AG08395 (cell line): ENCODE results near the gene ZSCAN5A.
"Not testable (repeated sequence)": the region's sequence is repeated elsewhere in the genome, so short reads cannot be mapped to it uniquely, and the experiment has no call there.

Source experiments
- DNase-seq: peaks from one replicate; pipeline ENCODE4 v3.0.0; 2012; ENCODE audit warnings: mixed read lengths, low spot score

ZSCAN5A gene, protein sequence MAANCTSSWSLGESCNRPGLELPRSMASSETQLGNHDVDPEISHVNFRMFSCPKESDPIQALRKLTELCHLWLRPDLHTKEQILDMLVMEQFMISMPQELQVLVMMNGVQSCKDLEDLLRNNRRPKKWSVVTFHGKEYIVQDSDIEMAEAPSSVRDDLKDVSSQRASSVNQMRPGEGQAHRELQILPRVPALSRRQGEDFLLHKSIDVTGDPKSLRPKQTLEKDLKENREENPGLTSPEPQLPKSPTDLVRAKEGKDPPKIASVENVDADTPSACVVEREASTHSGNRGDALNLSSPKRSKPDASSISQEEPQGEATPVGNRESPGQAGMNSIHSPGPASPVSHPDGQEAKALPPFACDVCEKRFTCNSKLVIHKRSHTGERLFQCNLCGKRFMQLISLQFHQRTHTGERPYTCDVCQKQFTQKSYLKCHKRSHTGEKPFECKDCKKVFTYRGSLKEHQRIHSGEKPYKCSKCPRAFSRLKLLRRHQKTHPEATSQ

DNA sequence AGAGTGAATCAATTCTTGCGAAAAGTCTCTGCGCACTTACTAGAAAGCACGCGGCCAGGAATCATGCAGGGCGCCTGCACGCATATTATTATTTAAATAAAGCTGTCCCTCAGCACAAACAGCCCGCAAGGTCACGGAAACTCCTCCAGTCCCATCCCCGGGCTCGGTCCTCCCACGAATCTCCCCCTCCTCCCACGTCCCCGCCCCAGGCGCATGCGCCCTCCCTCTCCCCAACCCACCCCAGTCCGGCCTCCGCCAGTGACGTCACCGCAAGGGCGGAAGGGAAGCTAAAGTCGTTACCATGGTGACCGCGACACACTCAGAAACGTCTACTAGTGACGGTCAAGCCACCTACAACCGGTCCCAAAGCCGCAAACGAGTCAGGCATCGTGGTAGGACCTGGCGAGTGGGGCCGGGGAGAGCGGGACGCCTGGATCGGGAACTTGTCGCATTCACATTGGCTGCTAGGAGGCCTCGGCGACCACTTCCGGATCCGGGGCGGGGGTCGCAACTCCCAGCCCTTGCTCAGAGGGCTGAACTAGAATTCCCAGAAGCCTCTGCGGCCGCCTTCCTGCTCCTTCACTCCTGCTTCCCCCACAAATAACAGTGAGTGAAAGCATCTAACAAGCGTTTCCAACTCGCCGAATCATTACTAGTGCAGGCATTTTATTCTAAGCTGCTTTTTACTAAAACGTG is at the start of gene ZSCAN5A:
TSS of gene ZSCAN5A (minus strand) at position 459 of the 696 bp plus-strand sequence. CDS start 89,793 bp downstream, outside the sequence.
- peak; percentile 99 for DNase-seq

DNA sequence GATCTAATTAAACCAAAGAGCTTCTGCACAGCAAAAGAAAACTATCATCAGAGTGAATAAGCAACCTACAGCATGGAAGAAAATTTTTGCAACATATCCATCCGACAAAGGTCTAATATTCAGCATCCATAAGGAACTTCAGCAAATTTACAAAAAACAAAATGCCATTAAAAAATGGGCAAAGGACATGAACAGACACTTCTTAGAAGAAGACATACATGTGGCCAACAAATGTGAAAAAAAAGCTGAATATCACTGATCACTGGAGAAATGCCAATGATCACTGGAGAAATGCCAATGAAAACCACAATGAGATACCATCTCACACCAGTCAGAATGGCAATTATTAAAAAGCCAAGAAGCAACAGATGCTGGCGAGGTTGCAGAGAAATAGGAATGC is 46.2 kb upstream of the ZSCAN5A start:
- no peak for DNase-seq

DNA sequence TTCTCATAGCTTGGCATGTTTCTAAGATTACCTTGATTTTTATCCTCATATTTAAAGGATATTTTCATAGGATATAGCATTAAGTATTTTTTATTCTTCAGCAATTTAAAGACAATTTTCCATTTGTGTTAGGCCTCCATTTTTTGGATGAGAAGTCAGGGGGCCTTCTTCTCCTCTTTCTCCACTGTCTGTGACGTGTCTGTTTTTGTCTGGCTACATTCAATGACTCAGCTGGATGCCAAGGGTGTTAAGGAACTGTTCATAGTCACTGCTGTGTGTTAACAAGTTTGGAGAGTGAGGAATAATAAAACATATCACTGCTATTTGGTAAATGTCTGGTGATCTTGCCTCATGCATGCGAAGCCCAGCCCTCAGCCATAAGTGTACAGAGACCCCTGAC is 42.3 kb upstream of the ZSCAN5A start:
- no peak for DNase-seq

DNA sequence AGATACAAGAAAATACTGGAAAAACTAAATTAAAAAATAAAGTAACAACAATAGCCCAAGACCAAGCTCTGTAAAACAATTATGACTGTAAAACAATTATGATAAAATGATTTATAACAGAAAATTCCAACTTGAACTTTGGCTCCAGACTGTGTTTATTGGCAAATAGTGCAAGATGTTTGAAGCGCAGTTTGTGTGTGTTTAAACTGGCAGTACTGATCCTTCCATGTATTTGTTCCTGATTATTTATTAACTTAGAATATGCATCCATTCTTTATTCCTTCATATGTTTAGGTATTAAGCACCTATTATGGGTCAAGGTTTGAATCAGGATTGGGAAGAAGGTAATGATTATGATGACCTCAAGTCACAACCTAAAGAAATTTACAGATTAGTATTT is 40.9 kb upstream of the ZSCAN5A start:
- DNase-seq, result no peak

DNA sequence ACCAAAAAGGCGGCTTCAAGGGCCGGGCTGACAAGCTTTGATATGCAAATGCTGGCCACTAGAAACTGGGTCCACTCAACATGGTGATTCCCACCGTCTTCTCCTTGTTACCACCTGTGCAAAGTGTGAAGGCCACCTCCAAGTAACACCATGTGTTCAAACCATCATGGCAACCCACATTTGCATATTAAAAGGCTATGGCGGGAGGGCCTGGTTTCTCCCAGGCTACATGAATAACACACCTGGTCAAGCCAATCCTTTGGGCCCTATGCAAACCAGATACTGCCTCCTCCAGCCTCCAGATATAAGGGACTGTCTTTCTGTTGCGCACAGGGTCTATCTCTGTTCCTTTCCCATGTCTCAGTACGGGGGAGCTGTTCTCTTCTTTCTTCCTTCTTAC is 36.6 kb upstream of the ZSCAN5A start:
- DNase-seq, result no peak

DNA sequence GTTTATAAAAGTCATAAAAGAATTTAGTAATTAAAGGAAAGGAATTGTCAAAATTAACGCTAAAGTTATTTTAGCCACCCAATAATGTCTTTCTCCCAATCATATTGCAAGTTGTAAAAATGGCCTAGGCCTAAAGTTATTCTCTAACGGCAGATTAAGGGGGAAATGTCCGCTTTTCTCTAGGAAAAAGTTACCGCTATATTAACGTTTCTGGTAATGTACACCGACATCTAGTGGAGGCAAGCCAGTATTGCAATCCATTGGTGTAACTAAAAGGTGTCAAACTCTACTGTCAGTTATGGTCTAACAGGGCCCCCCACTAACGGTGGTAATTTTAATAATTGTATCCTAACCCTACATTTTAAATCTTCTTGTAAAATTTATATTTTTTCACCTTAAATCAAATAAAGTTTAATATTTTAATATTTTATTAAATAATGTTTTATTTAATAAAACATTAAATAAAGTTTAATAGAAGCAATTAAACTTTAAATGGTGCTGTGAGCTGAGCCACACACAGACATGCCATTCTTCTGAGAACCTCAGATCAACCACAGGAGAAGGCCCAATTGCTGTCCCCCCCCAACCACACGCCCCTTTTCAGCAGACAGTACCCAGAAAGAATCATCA is 35.9 kb upstream of the ZSCAN5A start:
- peak; percentile 31 for DNase-seq

DNA sequence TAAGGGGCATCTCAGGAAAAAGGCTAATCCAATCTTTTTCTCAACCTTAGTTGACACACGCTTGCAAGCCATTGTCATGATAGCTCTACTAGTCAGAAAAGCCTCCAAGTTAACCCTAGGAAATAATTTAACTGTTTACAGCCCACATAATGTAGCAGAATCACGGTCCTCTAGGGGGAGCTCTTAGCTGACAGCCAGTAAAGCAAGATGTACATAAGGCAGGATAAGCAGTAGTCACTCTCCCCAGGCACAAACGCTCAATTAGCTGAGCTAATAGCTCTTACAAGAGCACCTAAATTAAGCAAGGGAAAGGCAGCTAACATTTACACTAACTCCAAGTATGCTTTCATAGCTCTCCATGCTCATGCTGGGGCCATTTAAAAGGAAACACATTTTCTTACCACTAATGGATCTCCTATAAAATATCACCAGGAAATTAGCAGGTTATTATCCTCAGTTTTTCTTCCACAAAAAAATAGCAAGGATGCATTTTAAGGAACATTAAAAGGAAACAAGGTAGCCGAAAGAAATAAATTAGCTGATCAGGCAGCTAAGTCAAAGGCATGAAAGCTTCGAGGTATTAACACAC is 33.7 kb upstream of the ZSCAN5A start:
- DNase-seq, result no peak

DNA sequence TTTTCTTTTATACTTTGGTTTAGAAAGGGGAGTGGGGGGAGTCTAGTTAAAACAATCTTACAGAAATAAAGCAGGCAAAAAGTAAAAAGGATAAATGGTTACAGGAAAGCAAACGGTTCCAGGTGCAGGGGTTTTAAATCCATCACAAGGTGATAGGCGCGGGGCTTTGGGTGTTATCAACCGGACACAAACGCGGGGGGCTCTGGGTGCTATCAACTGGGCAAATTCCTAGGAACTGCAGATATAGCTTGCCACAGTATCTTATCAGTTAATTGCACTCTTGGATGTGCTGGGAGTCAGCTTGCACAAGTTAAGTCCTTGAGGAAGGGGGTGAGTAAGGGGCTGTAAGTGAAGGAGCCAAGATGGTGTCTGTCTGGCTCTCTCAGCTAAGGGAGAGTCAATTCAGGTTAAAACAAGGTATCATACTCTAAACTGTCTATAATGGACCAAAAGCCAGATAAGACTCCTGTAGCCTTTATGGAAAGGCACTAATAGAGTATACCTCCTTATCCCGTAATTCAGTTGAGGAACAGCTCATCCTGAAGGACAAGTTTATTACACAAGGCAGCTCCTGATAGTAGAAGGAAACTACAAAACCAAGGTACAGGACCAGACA is 32.6 kb upstream of the ZSCAN5A start:
- DNase-seq, result no peak

DNA sequence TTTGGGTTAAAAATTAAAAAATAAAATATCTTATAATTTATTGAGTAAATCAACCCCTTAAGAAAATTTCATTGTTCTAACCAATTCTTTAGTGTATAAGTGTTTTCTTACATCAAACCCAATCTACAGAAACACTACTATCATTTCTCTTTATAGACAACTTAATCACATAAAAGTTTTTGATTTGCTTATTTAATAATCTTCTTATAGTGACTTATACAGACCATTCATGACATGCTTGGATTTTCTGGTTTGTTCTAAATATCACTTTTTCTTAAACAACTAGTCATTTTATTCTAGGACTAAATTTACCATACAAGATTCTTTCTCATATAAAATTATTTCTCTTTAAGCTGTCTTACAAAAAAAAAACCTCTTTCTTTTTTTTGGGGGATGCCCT is 27.3 kb upstream of the ZSCAN5A start:
- no peak for DNase-seq

DNA sequence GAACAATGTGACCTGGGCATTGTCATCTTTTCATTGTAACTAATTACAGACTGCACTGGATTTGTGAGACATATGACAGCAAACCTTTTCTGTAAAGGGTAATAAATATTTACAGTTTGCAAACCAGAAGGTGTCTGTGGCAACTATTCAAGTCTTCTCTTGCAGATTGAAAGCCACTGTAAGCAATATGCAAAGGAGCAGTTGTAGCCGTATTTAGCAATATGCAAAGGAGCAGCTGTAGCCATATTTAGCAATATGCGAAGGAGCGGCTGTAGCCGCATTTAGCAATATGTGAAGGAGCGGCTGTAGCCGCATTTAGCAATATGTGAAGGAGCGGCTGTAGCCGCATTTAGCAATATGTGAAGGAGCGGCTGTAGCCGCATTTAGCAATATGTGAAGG is 24.4 kb upstream of the ZSCAN5A start:
- not testable (repeated sequence) for DNase-seq

DNA sequence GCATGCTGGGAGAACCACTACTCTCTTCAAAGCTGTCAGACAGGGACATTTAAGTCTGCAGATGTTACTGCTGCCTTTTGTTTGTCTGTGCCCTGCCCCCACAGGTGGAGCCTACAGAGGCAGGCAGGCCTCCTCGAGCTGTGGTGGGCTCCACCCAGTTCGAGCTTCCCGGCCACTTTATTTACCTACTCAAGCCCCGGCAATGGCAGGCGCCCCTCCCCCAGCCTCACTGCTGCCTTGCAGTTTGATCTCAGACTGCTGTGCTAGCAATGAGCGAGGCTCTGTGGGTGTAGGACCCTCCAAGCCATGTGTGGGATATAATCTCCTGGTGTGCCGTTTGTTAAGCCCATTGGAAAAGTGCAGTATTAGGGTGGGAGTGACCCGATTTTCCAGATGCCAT is 22.4 kb upstream of the ZSCAN5A start:
- not testable (repeated sequence) for DNase-seq

DNA sequence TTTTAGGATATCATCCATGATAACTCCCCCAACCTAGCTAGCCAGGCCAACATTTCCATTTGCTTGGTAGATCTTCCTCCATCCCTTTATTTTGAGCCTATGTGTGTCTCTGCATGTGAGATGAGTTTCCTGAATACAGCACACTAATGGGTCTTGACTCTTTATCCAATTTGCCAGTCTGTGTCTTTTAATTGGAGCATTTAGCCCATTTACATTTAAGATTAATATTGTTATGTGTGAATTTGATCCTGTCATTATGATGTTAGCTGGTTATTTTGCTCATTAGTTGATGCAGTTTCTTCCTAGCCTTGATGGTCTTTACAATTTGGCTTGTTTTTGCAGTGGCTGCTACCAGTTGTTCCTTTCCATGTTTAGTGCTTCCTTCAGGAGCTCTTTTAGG is 20.7 kb upstream of the ZSCAN5A start:
- not testable (repeated sequence) for DNase-seq

DNA sequence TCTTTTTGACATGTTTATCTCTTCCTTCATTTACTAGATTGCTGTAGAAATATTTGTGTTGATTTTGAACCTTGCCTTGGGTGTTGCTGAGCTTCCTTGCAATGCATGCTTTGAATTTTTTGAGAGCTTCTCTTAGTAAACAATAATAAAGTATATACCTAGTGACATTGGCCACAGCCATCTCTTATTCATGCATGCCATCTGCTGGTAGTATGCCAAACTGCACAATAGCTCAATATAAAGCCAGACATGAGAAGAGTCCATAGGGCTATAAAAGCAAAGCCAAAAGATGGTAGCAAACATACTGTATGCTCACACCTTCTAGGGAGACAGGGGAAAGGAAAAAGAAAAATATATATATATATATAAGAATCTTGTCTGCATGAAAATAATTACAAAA is 18.9 kb upstream of the ZSCAN5A start:
- DNase-seq, result peak; percentile 72

DNA sequence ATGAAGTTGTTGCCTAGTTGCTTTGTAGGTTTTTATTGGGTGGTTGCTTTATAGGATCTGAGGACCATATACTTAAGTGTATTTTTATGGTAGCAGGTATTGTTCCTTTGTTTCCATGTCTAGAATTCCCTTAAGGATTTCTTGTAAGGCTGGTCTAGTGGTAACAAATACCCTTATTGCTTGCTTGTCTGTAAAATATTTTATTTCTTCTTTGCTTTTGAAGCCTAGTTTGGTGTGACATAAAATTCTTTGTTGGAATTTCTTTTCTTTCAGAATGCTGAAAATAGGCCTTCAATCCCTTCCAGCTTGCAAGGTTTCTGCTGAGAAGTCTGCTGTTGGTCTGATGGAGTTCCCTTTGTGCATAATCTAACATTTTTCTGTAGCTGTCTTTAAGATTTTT is 18.1 kb upstream of the ZSCAN5A start:
- no peak for DNase-seq

DNA sequence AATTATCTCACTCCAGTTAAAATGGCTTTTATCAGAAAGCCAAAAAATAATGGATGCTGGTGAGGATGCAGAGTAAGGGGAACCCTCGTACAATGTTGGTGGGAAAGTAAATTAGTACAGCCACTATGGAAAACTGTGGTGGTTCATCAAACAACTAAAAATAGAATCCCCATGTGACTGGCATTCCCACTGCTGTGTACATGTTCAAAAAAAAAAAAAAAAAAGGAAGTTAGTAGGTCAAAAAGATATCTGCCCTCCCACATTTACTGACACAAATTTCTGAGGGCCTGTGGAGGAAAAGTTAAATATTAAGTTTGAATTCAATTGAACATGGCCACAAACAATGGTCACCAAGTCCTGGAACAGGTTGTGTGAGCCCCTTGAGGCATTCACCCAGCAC is 9.8 kb upstream of the ZSCAN5A start:
- DNase-seq, result no peak

DNA sequence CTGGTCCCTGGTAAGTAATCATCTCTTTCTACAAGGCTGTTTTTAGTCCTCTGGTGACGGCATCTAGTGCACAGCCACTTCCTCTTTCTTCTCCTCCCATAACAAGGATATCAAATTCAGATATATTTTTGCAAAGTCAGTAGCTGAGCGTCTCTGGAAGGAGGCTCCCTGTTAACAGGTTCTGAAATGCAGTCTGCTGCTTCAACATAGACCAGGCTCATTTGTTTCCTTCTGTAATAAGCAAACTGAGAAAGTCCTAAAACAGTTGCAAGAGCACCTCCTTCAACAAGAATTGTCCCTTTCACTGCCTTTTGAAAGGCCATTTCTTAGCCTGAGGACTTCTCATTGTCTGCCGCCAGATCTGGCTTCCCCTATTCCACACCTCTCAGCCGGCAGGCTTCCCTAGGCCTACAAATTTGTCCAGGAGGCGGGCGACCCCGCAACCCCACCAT is 7.4 kb upstream of the ZSCAN5A start:
- no peak for DNase-seq

DNA sequence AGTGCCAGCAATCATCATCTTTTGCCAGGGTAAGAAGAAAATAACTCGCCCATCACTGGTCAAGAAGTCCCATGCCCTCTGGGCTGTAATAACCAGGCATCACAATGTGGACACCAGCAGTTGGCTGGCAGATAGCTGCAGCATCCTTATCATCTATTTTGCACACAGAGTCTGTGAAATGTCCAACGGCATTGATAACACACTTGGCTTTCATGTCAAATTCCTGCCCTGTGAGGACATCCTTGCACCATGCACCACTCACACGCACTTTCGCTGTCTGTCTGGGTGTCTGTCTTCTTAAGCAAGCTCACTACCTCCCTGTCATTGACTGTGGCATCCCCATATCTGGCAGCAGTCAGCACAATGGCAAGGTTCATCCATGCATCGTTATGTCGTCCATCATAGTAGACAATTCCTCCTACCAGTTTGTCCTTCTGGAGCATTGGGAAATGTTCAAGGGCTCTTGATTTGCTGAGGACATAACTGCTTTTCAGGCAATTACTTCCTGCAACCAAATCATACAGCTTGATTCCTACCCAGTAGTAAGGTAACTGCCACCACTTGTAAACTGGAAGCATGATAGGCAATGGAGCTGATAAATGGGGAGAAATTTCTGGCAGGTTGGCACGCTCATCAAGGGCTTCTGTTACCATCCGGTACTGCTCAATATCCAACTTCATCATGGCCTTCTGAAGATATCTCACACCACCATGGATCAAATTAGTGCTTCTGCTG is 6.8 kb upstream of the ZSCAN5A start:
- no peak for DNase-seq

DNA sequence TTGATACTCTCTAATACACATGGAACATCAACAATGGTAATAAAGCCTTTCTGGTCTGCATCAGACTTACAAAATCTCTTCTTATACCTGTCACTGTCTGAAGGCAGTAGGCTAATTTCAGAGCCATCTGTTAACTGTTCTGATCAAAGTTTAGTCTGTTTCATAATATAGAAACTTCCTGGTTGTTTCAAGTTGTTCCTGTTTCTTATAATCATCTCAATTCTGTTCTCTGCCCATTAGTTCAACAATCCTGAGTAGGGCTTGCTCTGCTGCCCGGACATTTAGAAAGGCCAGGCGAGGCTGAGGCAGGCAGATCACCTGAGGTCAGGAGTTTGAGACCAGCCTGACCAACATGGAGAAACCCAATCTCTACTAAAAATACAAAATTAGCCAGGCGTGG is 5.4 kb upstream of the ZSCAN5A start:
- no peak for DNase-seq

DNA sequence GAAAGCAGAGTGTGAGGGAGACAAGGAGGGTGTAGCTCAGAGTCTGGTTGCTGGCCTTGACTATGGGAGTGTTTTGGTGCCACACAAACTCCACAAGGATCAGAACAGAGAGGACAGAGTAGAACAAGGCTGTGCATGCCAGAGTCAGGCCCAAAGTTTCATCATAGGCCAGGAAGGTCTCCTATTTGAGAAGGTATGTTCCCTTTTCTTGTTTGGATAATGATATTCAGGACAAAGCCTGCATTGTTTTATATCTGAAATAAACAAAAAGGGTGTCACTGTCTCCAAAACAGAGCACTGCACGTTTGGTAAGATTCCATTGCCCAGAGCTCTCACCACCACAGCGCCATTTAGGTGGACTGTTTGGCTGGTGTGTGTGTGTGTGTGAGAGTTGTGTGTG is 3.1 kb upstream of the ZSCAN5A start:
- DNase-seq, result no peak

DNA sequence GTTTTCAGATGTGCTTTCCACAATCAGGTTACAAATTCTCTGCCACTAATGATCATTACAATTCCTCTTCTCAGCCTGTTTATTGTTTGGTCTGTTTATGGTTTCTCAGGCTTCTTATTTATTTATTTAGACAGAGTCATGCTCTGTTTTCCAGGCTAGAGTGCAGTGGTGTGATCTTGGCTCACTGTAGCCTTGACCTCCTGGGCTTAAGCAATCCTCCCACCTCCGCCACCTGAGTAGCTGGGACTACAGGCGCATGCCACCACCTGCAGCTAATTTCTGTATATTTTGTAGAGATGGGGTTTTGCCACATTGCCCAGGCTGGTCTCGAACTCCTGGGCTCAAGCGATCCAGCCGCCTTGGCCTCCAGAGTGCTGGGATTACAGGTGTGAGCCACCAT is 2.1 kb upstream of the ZSCAN5A start:
- DNase-seq, result no peak
